Measurements from ENCODE around the gene PCAT7.

The PCAT7 gene

GRCh38 chr9:94599102-94599501, 44.2 kb downstream of the PCAT7 start:
- no peak for TF ChIP-seq CTCF (IDR thresholded peaks at IDR 0.05; ENCODE audit: control extremely low read depth, extremely low read depth, low read depth, missing control alignments)
- POLR2A ChIA-PET, result no interaction called here
- CTCF ChIA-PET, result no interaction called here
- DNase-seq (ENCODE audit: extremely low spot score), result no peak

GRCh38 chr9:94600258-94600657, 45.4 kb downstream of the PCAT7 start:
- CTCF ChIA-PET, result interaction anchor here (0.8 to 1.2 kb wide), 4 partner anchors 9 to 580 kb away, joined by 3 to 4 read pairs (median 3); partner anchors contain the start of gene PCAT7
- TF ChIP-seq CTCF (IDR thresholded peaks at IDR 0.05; ENCODE audit: control extremely low read depth, extremely low read depth, low read depth, missing control alignments), result no peak

GRCh38 chr9:94600715-94601114, 45.8 kb downstream of the PCAT7 start:
- DNase-seq (ENCODE audit: extremely low spot score), result no peak
- CTCF ChIA-PET, result interaction anchor here (0.8 to 1.2 kb wide), 3 partner anchors 21 to 579 kb away, joined by 3 to 4 read pairs (median 3); partner anchors contain the start of gene PCAT7
- POLR2A ChIA-PET, result no interaction called here
- TF ChIP-seq CTCF (IDR thresholded peaks at IDR 0.05; ENCODE audit: control extremely low read depth, extremely low read depth, low read depth, missing control alignments), result no peak

More at GRCh38 chr9:94600258-94600657, 45.4 kb downstream of the PCAT7 start:
- no peak for DNase-seq (ENCODE audit: extremely low spot score)
- POLR2A ChIA-PET, result no interaction called here

- DNase-seq (ENCODE audit: extremely low spot score), result no peak
- POLR2A ChIA-PET, result no interaction called here
- no peak for TF ChIP-seq CTCF (IDR thresholded peaks at IDR 0.05; ENCODE audit: control extremely low read depth, extremely low read depth, low read depth, missing control alignments)
- CTCF ChIA-PET, result interaction anchor here (1.1 to 2.5 kb wide), 2 partner anchors 49 to 386 kb away, joined by 3 to 8 read pairs; partner anchors contain the start of gene PCAT7
These were observed 47.8 kb downstream of the PCAT7 start for GRCh38 chr9:94602666-94603065.

GRCh38 chr9:94603259-94604160, 48.6 kb downstream of the PCAT7 start:
- peak; percentile 86 for DNase-seq (ENCODE audit: extremely low spot score)
- TF ChIP-seq CTCF (IDR thresholded peaks at IDR 0.05; ENCODE audit: control extremely low read depth, extremely low read depth, low read depth, missing control alignments), result peak; percentile 77
- CTCF ChIA-PET, result interaction anchor here (1.0 to 2.5 kb wide), 6 partner anchors 18 to 52 kb away, joined by 3 to 8 read pairs (median 3); partner anchors contain the start of gene PCAT7
- POLR2A ChIA-PET, result no interaction called here

- ChIA-PET CTCF (no interaction called here), POLR2A (no interaction called here)
- TF ChIP-seq CTCF (IDR thresholded peaks at IDR 0.05; ENCODE audit: control extremely low read depth, extremely low read depth, low read depth, missing control alignments), result no peak
- no peak for DNase-seq (ENCODE audit: extremely low spot score)
These were observed 52.0 kb downstream of the PCAT7 start for GRCh38 chr9:94606646-94607422.
